IMR-90 (cell line): ENCODE measurements around the gene SLIT3. TPM values are rescaled to one million over a fixed set of nuclear protein-coding genes. Genes with fewer than 3 reads are reported as not detected.

Experiments used
- ATAC-seq: fragments of 200-7000 bp; cut with Tn5 transposase; 2 replicates; pipeline ENCODE4 v1.9.1; 2020; ENCODE audit warnings: low read depth, mild to moderate bottlenecking, moderate library complexity
- BruUV-seq: library from RNA; stranded (reverse); fragments of 400-500 nt; replicated peaks from 2 replicates; lab custom pipeline; 2021; lab: Mats Ljungman, UMichigan
- CTCF ChIA-PET: fragments of 300-600 bp; formaldehyde crosslinking; extraction: SDS; loops from one replicate; lab custom pipeline; 2021; ENCODE audit warnings: antibody characterized with exemption; lab: Yijun Ruan, JAX
- POLR2A ChIA-PET: fragments of 300-600 bp; sonication (Branson Sonifier 250); formaldehyde crosslinking; loops from one replicate; lab custom pipeline; 2022; ENCODE audit warnings: antibody characterized with exemption; ENCODE audit not compliant: unreplicated experiment; lab: Charles Lee
- DNase-seq: peaks from one replicate; pipeline ENCODE4 v3.0.0; 2013
- H2AFZ ChIP-seq: replicated peaks from 2 replicates; pipeline ENCODE3; 2013; ENCODE audit warnings: low read length, mild to moderate bottlenecking; ENCODE audit not compliant: poor library complexity
- H2AK5ac ChIP-seq: 2 replicates; pipeline ENCODE4 v1.6.1; 2013; ENCODE audit warnings: low read depth, low read length, inconsistent platforms
- H2AK9ac ChIP-seq: replicated peaks from 2 replicates; pipeline ENCODE3; 2013; ENCODE audit warnings: mild to moderate bottlenecking, low read depth, low read length, moderate library complexity; ENCODE audit not compliant: poor library complexity
- H2BK120ac ChIP-seq: 2 replicates; pipeline ENCODE4 v1.6.1; 2013; ENCODE audit warnings: low read depth, low read length, inconsistent platforms
- H2BK15ac ChIP-seq: 3 replicates; pipeline ENCODE4 v1.6.1; 2013; ENCODE audit warnings: low read depth, low read length, inconsistent platforms
- H2BK20ac ChIP-seq: 2 replicates; pipeline ENCODE4 v1.6.1; 2013; ENCODE audit warnings: low read depth, mild to moderate bottlenecking, inconsistent platforms, low read length, moderate library complexity
- H2BK5ac ChIP-seq: 2 replicates; pipeline ENCODE4 v1.6.1; 2013; ENCODE audit warnings: mild to moderate bottlenecking, low read depth, low read length, inconsistent platforms; ENCODE audit not compliant: poor library complexity, severe bottlenecking
- H3K14ac ChIP-seq: replicated peaks from 2 replicates; pipeline ENCODE4 v1.6.1; 2013; ENCODE audit warnings: low read depth, low read length, inconsistent platforms
- H3K18ac ChIP-seq: 2 replicates; pipeline ENCODE4 v1.6.1; 2013; ENCODE audit warnings: low read depth, low read length, control low read depth
- H3K23ac ChIP-seq: 2 replicates; pipeline ENCODE4 v1.6.1; 2013; ENCODE audit warnings: low read depth, low read length, inconsistent platforms
- H3K27ac ChIP-seq: 2 replicates; pipeline ENCODE4 v1.5.1; 2013; ENCODE audit warnings: mild to moderate bottlenecking, control low read depth, low read length; ENCODE audit not compliant: insufficient read depth
- H3K27me3 ChIP-seq: 2 replicates; pipeline ENCODE4 v1.6.1; 2013; ENCODE audit warnings: low read length; ENCODE audit not compliant: control insufficient read depth, insufficient read depth
- H3K36me3 ChIP-seq: 2 replicates; pipeline ENCODE4 v1.6.1; 2013; ENCODE audit warnings: low read length, mixed read lengths; ENCODE audit not compliant: control insufficient read depth, insufficient read depth
- H3K4ac ChIP-seq: 2 replicates; pipeline ENCODE4 v1.6.1; 2013; ENCODE audit warnings: low read depth, low read length, inconsistent platforms
- H3K4me1 ChIP-seq: 2 replicates; pipeline ENCODE4 v1.6.1; 2013; ENCODE audit warnings: low read length, mixed read lengths; ENCODE audit not compliant: control insufficient read depth, insufficient read depth
- H3K4me2 ChIP-seq: 2 replicates; pipeline ENCODE4 v1.6.1; 2013; ENCODE audit warnings: low read depth, mild to moderate bottlenecking, control low read depth, low read length, moderate library complexity
- H3K4me3 ChIP-seq: 2 replicates; pipeline ENCODE4 v1.5.1; 2013; ENCODE audit warnings: low read depth, mild to moderate bottlenecking, control low read depth, low read length, moderate library complexity; ENCODE audit not compliant: insufficient read depth
- H3K56ac ChIP-seq: 2 replicates; pipeline ENCODE4 v1.6.1; 2013; ENCODE audit warnings: low read length, inconsistent platforms; ENCODE audit not compliant: insufficient read depth; ENCODE audit errors: extremely low read depth
- H3K79me1 ChIP-seq, 2 experiments: 2 replicates each; pipeline ENCODE4 v1.6.1; 2013; ENCODE audit warnings: low read length in 2 of 2, inconsistent platforms in 1 of 2, low read depth in 1 of 2
- H3K9ac ChIP-seq: 2 replicates; pipeline ENCODE4 v1.6.1; 2013; ENCODE audit warnings: low read depth, low read length, control low read depth
- H3K9me1 ChIP-seq: 2 replicates; pipeline ENCODE4 v1.6.1; 2013; ENCODE audit warnings: low read length, inconsistent platforms; ENCODE audit not compliant: insufficient read depth
- H3K9me3 ChIP-seq: 2 replicates; pipeline ENCODE4 v1.6.1; 2013; ENCODE audit warnings: low read length; ENCODE audit not compliant: control insufficient read depth, insufficient read depth
- H4K20me1 ChIP-seq: 2 replicates; pipeline ENCODE4 v1.6.1; 2013; ENCODE audit warnings: low read length, inconsistent platforms; ENCODE audit not compliant: insufficient read depth
- H4K5ac ChIP-seq: 2 replicates; pipeline ENCODE4 v1.6.1; 2013; ENCODE audit warnings: mild to moderate bottlenecking, low read depth, low read length, control low read depth
- H4K8ac ChIP-seq, 2 experiments: 2 replicates each; pipeline ENCODE4 v1.6.1; 2013; ENCODE audit warnings: low read depth in 2 of 2, low read length in 2 of 2, control low read depth in 1 of 2, inconsistent platforms in 1 of 2
- H4K91ac ChIP-seq: 2 replicates; pipeline ENCODE4 v1.6.1; 2013; ENCODE audit warnings: low read depth, low read length, inconsistent platforms; ENCODE audit not compliant: insufficient read depth
- RAD21 ChIP-seq: IDR thresholded peaks from 2 replicates; pipeline ENCODE4 v1.6.1; 2012; ENCODE audit warnings: low read length, improper control_type of control experiment
- WGBS, 2 experiments: methylation state at CpG; one replicate each; pipeline versions ENCODE4 v1.1.5 to v1.1.7; 2013; ENCODE audit warnings: missing lambda C conversion rate in 2 of 2; ENCODE audit not compliant: insufficient read length in 1 of 2; ENCODE audit errors: extremely low coverage in 2 of 2; 5-methylcytosine and 5-hydroxymethylcytosine counted together
- dilution Hi-C: fragments of 300-500 bp; cut with HindIII; formaldehyde crosslinking; loops from one replicate; pipeline ENCODE4 v1.14.3; 2018; ENCODE audit warnings: low sequenced_read_pairs; ENCODE audit not compliant: unreplicated experiment
- in situ Hi-C: fragments of 300-500 bp; cut with MboI; formaldehyde crosslinking; loops from 3 replicates; pipeline ENCODE4 v1.14.3; 2019; ENCODE audit warnings: low sequenced_read_pairs, inconsistent platforms, mixed read lengths
- intact Hi-C: fragments of 100-400 bp; cut with micrococcal nuclease; formaldehyde crosslinking; loops from 2 replicates; pipeline ENCODE4 v1.10.0; 2022
- polyA plus RNA-seq, 3 experiments: library from polyadenylated mRNA; depleted of rRNA; stranded (reverse); fragments of >200 nt; gene quantifications; 2 replicates each; pipeline ENCODE4 v1.2.3, GENCODE V29; 2012; ENCODE audit warnings: low replicate concordance in 1 of 3
- total RNA-seq: library from RNA; depleted of rRNA; stranded (reverse); fragments of >200 nt; gene quantifications from 2 replicates; pipeline ENCODE4 v1.2.3, GENCODE V29; 2012
- TF ChIP-seq, protein P1 (sequence below): fragments of 150-350 bp; IDR thresholded peaks from 2 replicates; pipeline ENCODE4 v1.6.1; 2017; ENCODE audit warnings: mild to moderate bottlenecking, antibody characterized with exemption, low read length, low read depth

Gene SLIT3
- total and polyA plus RNA-seq, 2 of the 4 experiments (the other 2 are of a cell fraction): 0.18 to 0.50 TPM

DNA sequence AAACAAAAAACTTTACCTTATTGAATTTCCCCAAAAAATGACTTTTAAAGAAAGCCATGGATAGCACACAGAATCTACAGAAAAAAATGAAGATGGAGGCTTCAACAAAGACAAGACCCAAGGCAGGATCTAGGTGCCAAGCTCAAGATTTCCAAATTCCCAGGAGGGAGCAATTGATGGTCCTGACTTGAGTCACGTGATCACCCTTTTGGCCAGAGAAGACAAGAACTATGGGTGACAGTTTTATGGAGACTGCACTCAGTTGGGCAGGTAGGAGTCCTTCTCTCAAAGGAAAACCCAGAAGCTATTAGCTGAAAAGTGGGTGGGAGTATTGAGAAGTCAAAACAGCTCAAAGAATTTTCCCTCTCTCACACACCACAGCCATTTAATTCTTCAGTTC is 3.2 kb upstream of the SLIT3 start:
- intact Hi-C loops: loop anchor here (5.0 kb wide), 1 partner anchor 1037 kb away; no protein-coding TSS in a partner anchor
- ChIA-PET POLR2A (no interaction called here), CTCF (interaction anchor here (1.2 kb wide), 1 partner anchor 317 kb away, joined by 4 read pairs; no protein-coding TSS in a partner anchor)
- DNase-seq (no peak), ATAC-seq (no peak)
- Histone ChIP-seq H2BK120ac (no peak overlapping the region), H3K14ac (no peak overlapping the region), H3K4me1 (no peaks in the 10 kb centered on the region), H2BK5ac (no peak overlapping the region), H3K4me2 (no peak overlapping the region), H4K5ac (no peak overlapping the region), H2BK15ac (no peak overlapping the region), H3K23ac (no peak overlapping the region), H3K36me3 (no peaks in the 10 kb centered on the region), H2BK20ac (no peak overlapping the region), H3K4me3 (no peak overlapping the region), H3K9me3 (no peaks in the 10 kb centered on the region), H2AFZ (no peak overlapping the region), H3K4ac (no peak overlapping the region), H3K9ac (no peak overlapping the region), H3K56ac (no peak overlapping the region), H3K79me1 (no peaks in the 10 kb centered on the region), H3K18ac (no peak overlapping the region), H2AK5ac (no peak overlapping the region), H2AK9ac (no peak overlapping the region), H3K27ac (no peak overlapping the region), H4K91ac (no peak overlapping the region), H3K9me1 (no peaks in the 10 kb centered on the region), H3K27me3 (peaks cover 24% of the 10 kb centered on the region), H4K8ac (no peak overlapping the region), H4K20me1 (no peaks in the 10 kb centered on the region)
- no TSS peak for BruUV-seq
- dilution Hi-C loops: no loop called here
- in situ Hi-C loops: loop anchor here (10.0 kb wide), 1 partner anchor 629 kb away; no protein-coding TSS in a partner anchor
- WGBS, 2 experiments: no CpG with 5 or more reads among the region's 1 CpG
- TF ChIP-seq, protein P1, sequence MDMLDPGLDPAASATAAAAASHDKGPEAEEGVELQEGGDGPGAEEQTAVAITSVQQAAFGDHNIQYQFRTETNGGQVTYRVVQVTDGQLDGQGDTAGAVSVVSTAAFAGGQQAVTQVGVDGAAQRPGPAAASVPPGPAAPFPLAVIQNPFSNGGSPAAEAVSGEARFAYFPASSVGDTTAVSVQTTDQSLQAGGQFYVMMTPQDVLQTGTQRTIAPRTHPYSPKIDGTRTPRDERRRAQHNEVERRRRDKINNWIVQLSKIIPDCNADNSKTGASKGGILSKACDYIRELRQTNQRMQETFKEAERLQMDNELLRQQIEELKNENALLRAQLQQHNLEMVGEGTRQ: 0 out of 2 replicates have a peak, but pooled peaks have one; percentile 23
- TF ChIP-seq RAD21: no peak
